Measurements from ENCODE around the gene SEC61A1. TPM values are rescaled to one million over a fixed set of nuclear protein-coding genes. Genes with fewer than 3 reads are reported as not detected.

Gene SEC61A1
- total RNA-seq, 2 donors from 2014 or later: 152 to 174 TPM

DNA sequence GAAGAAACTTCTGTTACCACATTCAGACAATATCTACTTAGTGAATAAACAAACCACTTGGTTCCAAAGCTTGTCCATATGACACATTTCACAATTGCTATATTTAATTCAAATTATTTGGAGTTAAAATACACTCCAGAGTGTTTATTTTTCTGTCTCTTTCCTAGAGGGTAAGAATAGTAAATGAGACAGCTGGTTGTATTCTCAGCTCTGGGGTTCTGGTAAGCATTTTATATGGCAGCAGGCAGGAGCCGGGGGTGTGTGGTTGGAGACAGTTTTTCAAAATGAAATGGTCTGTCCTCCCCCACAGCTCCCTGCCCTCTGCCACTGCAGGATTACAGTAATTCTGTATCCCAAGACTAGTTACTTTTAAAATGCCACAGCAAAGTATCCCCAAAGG, 10.9 kb upstream of the SEC61A1 start:
- 79% methylated on average over 1 of the region's 1 CpG; no CpG with 5 or more reads in 1 of the 2 experiments for WGBS, 2 experiments (ENCODE audit: insufficient coverage in 1 of 2, insufficient read length in 1 of 2)
- H3K27ac ChIP-seq (ENCODE audit: low read depth, low read length): no peak overlapping the region
- H3K4me3 ChIP-seq (ENCODE audit: low read length): no peak overlapping the region
- H3K36me3 Mint-ChIP-seq (ENCODE audit: low read depth): no peaks in the 10 kb centered on the region
- no peak for DNase-seq
- no peak overlapping the region for H3K9ac ChIP-seq (ENCODE audit: extremely low read depth, low read length, poor library complexity, severe bottlenecking)
- TF ChIP-seq, protein P1, sequence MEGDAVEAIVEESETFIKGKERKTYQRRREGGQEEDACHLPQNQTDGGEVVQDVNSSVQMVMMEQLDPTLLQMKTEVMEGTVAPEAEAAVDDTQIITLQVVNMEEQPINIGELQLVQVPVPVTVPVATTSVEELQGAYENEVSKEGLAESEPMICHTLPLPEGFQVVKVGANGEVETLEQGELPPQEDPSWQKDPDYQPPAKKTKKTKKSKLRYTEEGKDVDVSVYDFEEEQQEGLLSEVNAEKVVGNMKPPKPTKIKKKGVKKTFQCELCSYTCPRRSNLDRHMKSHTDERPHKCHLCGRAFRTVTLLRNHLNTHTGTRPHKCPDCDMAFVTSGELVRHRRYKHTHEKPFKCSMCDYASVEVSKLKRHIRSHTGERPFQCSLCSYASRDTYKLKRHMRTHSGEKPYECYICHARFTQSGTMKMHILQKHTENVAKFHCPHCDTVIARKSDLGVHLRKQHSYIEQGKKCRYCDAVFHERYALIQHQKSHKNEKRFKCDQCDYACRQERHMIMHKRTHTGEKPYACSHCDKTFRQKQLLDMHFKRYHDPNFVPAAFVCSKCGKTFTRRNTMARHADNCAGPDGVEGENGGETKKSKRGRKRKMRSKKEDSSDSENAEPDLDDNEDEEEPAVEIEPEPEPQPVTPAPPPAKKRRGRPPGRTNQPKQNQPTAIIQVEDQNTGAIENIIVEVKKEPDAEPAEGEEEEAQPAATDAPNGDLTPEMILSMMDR (conservative IDR thresholded peaks at IDR 0.05): no peak
- H3K27me3 Mint-ChIP-seq (ENCODE audit: insufficient read depth): peaks cover 38% of the 10 kb centered on the region
- no peaks in the 10 kb centered on the region for H3K4me1 ChIP-seq (ENCODE audit: control insufficient read depth, insufficient read depth, low read length)
- H3K27ac Mint-ChIP-seq: no peak overlapping the region
- no peaks in the 10 kb centered on the region for H3K36me3 ChIP-seq (ENCODE audit: control insufficient read depth, insufficient read depth, low read length)
- H3K4me3 Mint-ChIP-seq: no peak overlapping the region
- H3K9me3 ChIP-seq (ENCODE audit: control insufficient read depth, low read length): no peaks in the 10 kb centered on the region
- H3K9me3 Mint-ChIP-seq: no peaks in the 10 kb centered on the region
- peaks cover 1% of the 10 kb centered on the region for H3K4me1 Mint-ChIP-seq
- H3K27me3 ChIP-seq (ENCODE audit: control insufficient read depth, insufficient read depth, low read length, poor library complexity, severe bottlenecking): peaks cover 52% of the 10 kb centered on the region

- H3K9me3 ChIP-seq (ENCODE audit: control insufficient read depth, low read length): no peaks in the 10 kb centered on the region
- no peak overlapping the region for H3K4me3 ChIP-seq (ENCODE audit: low read length)
- Mint-ChIP-seq H3K27me3 (ENCODE audit: insufficient read depth) (peaks cover 16% of the 10 kb centered on the region), H3K27ac (no peak overlapping the region), H3K36me3 (ENCODE audit: low read depth) (peaks cover 19% of the 10 kb centered on the region), H3K9me3 (no peaks in the 10 kb centered on the region), H3K4me3 (no peak overlapping the region), H3K4me1 (peaks cover 33% of the 10 kb centered on the region)
- no peak overlapping the region for H3K9ac ChIP-seq (ENCODE audit: extremely low read depth, low read length, poor library complexity, severe bottlenecking)
- DNase-seq: no peak
- no peaks in the 10 kb centered on the region for H3K4me1 ChIP-seq (ENCODE audit: control insufficient read depth, insufficient read depth, low read length)
- no peak overlapping the region for H3K27ac ChIP-seq (ENCODE audit: low read depth, low read length)
- WGBS, 2 experiments (ENCODE audit: insufficient coverage in 1 of 2, insufficient read length in 1 of 2): 83 to 96% methylated on average over 1 to 3 of the region's 3 CpGs
- H3K27me3 ChIP-seq (ENCODE audit: control insufficient read depth, insufficient read depth, low read length, poor library complexity, severe bottlenecking): peaks cover 32% of the 10 kb centered on the region
- TF ChIP-seq, protein P1 (conservative IDR thresholded peaks at IDR 0.05): no peak
- H3K36me3 ChIP-seq (ENCODE audit: control insufficient read depth, insufficient read depth, low read length): peaks cover 25% of the 10 kb centered on the region
Observed at GRCh38 chr3:128050597-128050996, 1.6 kb upstream of the SEC61A1 start.

GRCh38 chr3:128051459-128051836, 789 bp upstream of the SEC61A1 start:
- H3K27me3 Mint-ChIP-seq (ENCODE audit: insufficient read depth): peaks cover 9% of the 10 kb centered on the region
- TF ChIP-seq, protein P1 (conservative IDR thresholded peaks at IDR 0.05): no peak
- peaks cover 33% of the 10 kb centered on the region for H3K4me1 Mint-ChIP-seq
- Histone ChIP-seq H3K27ac (ENCODE audit: low read depth, low read length) (no peak overlapping the region), H3K9ac (ENCODE audit: extremely low read depth, low read length, poor library complexity, severe bottlenecking) (peak overlapping the region; percentile 86), H3K36me3 (ENCODE audit: control insufficient read depth, insufficient read depth, low read length) (peaks cover 33% of the 10 kb centered on the region), H3K4me1 (ENCODE audit: control insufficient read depth, insufficient read depth, low read length) (no peaks in the 10 kb centered on the region), H3K27me3 (ENCODE audit: control insufficient read depth, insufficient read depth, low read length, poor library complexity, severe bottlenecking) (peaks cover 26% of the 10 kb centered on the region), H3K9me3 (ENCODE audit: control insufficient read depth, low read length) (no peaks in the 10 kb centered on the region), H3K4me3 (ENCODE audit: low read length) (peak overlapping the region; percentile 92)
- H3K27ac Mint-ChIP-seq: peak overlapping the region; percentile 91
- no peaks in the 10 kb centered on the region for H3K9me3 Mint-ChIP-seq
- WGBS, 2 experiments (ENCODE audit: insufficient coverage in 1 of 2, insufficient read length in 1 of 2): 11 to 16% methylated on average over 8 to 10 of the region's 10 CpGs
- no peak for DNase-seq
- H3K36me3 Mint-ChIP-seq (ENCODE audit: low read depth): peaks cover 26% of the 10 kb centered on the region
- peak overlapping the region; percentile 87 for H3K4me3 Mint-ChIP-seq
